ENCODE data around the gene GTPBP4. TPM values are rescaled to one million over a fixed set of nuclear protein-coding genes. Genes with fewer than 3 reads are reported as not detected.

Gene GTPBP4
- total RNA-seq, 1 donor from 2014 or later: 69.6 TPM

- no peak overlapping the region for H3K27ac Mint-ChIP-seq (ENCODE audit: unreplicated experiment)
- no peak for DNase-seq (ENCODE audit: low read depth, low spot score)
- no peaks in the 10 kb centered on the region for H3K27me3 Mint-ChIP-seq (ENCODE audit: low read depth)
- no peak overlapping the region for H3K4me3 Mint-ChIP-seq
- H3K36me3 Mint-ChIP-seq (ENCODE audit: low read depth): no peaks in the 10 kb centered on the region
- TF ChIP-seq, protein P1, sequence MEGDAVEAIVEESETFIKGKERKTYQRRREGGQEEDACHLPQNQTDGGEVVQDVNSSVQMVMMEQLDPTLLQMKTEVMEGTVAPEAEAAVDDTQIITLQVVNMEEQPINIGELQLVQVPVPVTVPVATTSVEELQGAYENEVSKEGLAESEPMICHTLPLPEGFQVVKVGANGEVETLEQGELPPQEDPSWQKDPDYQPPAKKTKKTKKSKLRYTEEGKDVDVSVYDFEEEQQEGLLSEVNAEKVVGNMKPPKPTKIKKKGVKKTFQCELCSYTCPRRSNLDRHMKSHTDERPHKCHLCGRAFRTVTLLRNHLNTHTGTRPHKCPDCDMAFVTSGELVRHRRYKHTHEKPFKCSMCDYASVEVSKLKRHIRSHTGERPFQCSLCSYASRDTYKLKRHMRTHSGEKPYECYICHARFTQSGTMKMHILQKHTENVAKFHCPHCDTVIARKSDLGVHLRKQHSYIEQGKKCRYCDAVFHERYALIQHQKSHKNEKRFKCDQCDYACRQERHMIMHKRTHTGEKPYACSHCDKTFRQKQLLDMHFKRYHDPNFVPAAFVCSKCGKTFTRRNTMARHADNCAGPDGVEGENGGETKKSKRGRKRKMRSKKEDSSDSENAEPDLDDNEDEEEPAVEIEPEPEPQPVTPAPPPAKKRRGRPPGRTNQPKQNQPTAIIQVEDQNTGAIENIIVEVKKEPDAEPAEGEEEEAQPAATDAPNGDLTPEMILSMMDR (conservative IDR thresholded peaks at IDR 0.05): no peak
- no peaks in the 10 kb centered on the region for H3K9me3 Mint-ChIP-seq
- H3K4me1 Mint-ChIP-seq: peaks cover 7% of the 10 kb centered on the region
These were observed 80.4 kb downstream of the GTPBP4 start for GRCh38 chr10:1068380-1069361.

Other genes with a start within 250 kb of the GTPBP4 start
- gene LARP4B, start 56.7 kb upstream of the GTPBP4 start, total RNA-seq: 75.2 and 75.4 TPM in 2 replicates
- not detected in 2 replicates for gene IDI2, start 37.4 kb downstream of the GTPBP4 start, total RNA-seq
- gene IDI1, start 60.7 kb downstream of the GTPBP4 start, total RNA-seq: 110 and 114 TPM in 2 replicates
- 19.3 and 19.5 TPM in 2 replicates for gene WDR37, start 68.0 kb downstream of the GTPBP4 start, total RNA-seq

All from neural crest cell (in vitro differentiated cells).